Measurements from ENCODE around the gene RAB5IF. TPM values are rescaled to one million over a fixed set of nuclear protein-coding genes. Genes with fewer than 3 reads are reported as not detected.

The RAB5IF gene
- total and polyA plus RNA-seq, 10 of the 15 experiments (the other 5 are each of a cell fraction or from before 2014, with no cell fraction given), result 19.4 to 246 (median 92.0) TPM

- Histone ChIP-seq H3K4me1 (ENCODE audit: control insufficient read depth, insufficient read depth, low read length) (no peaks in the 10 kb centered on the region), H3K27me3 (replicated peaks in 1 of 2; ENCODE audit: control insufficient read depth in 2 of 2, insufficient read depth in 2 of 2, low read length in 1 of 2) (no peaks in the 10 kb centered on the region), H3K36me3 (ENCODE audit: control insufficient read depth in 2 of 2, insufficient read depth in 2 of 2, low read length in 1 of 2) (peaks cover under 1 to 3% of the 10 kb centered on the region in 2 experiments; a peak in 3 of 4 replicates), H3K27ac (ENCODE audit: control insufficient read depth, insufficient read depth) (no peak overlapping the region), H3K9ac (ENCODE audit: control insufficient read depth, insufficient read depth, low read length) (no peak overlapping the region), H3K4me3 (no peak overlapping the region), H3K79me2 (ENCODE audit: control insufficient read depth, insufficient read depth, low read length) (no peaks in the 10 kb centered on the region), H3K4me2 (ENCODE audit: control insufficient read depth, insufficient read depth) (no peak overlapping the region), H3K9me3 (replicated peaks; ENCODE audit: control insufficient read depth, insufficient read depth, low read length) (no peaks in the 10 kb centered on the region), H4K20me1 (ENCODE audit: control insufficient read depth, insufficient read depth) (no peaks in the 10 kb centered on the region), H2AFZ (ENCODE audit: control insufficient read depth, low read depth, low read length) (no peak overlapping the region)
- no TSS peak for BruUV-seq (replicated peaks)
- ChIA-PET POLR2A (no interaction called here), SMC1A (ENCODE audit: uncharacterized antibody, unreplicated experiment) (no interaction called here), CTCF (no interaction called here), RAD21 (ENCODE audit: unreplicated experiment) (no interaction called here)
- FAIRE-seq (no peak), ATAC-seq (no peak), DNase-seq (ENCODE audit: low read depth, low spot score) (no peak)
- in situ Hi-C loops (cut with MboI) (no loop called here), intact Hi-C loops (cut with micrococcal nuclease; ENCODE audit: unreplicated experiment) (no loop called here)
- WGBS (ENCODE audit: insufficient coverage, insufficient replicate concordance, low lambda C conversion rate, missing lambda C conversion rate), result 83% methylated on average over 9 of the region's 9 CpGs
- TF ChIP-seq HDAC6 (IDR thresholded peaks at IDR 0.05; ENCODE audit: unreplicated experiment), result no peak
- no peak for TF ChIP-seq TARDBP (IDR thresholded peaks at IDR 0.05; ENCODE audit: borderline replicate concordance)
- no peak for TF ChIP-seq MEF2A (IDR thresholded peaks at IDR 0.05; ENCODE audit: insufficient read depth, low read depth, low read length)
- no peak for TF ChIP-seq ZNF24 (IDR thresholded peaks at IDR 0.05)
- TF ChIP-seq RBBP5 (conservative IDR thresholded peaks at IDR 0.05), result no peak
- no peak for TF ChIP-seq EGR1 (IDR thresholded peaks at IDR 0.05; ENCODE audit: borderline replicate concordance in 1 of 2, low read depth in 2 of 2, low read length in 2 of 2)
- no peak for TF ChIP-seq ZNF274 (IDR thresholded peaks at IDR 0.05; ENCODE audit: insufficient read depth, insufficient read length)
- no peak for TF ChIP-seq E2F8 (IDR thresholded peaks at IDR 0.05; ENCODE audit: low read depth, partially characterized antibody)
- TF ChIP-seq POLR2AphosphoS5 (IDR thresholded peaks at IDR 0.05; ENCODE audit: low read length), result no peak
Observed at GRCh38 chr20:36653456-36653855, 47.9 kb downstream of the RAB5IF start.

Measured in GM12878 (cell line).